B cell (primary cell): Measurements from ENCODE around the gene S100PBP. TPM values are rescaled to one million over a fixed set of nuclear protein-coding genes. Genes with fewer than 3 reads are reported as not detected.

ENCODE experiments used
- ATAC-seq: fragments of 200-7000 bp; cut with Tn5 transposase; one replicate; pipeline ENCODE4 v1.10.0; 2021; ENCODE audit warnings: low read depth, mild to moderate bottlenecking, moderate number of reproducible peaks, moderate library complexity
- CTCF ChIA-PET: fragments of 350-600 bp; sonication (Branson Sonifier 250); formaldehyde crosslinking; loops from one replicate; lab custom pipeline; 2021; ENCODE audit warnings: antibody characterized with exemption, inconsistent platforms; lab: Charles Lee
- POLR2A ChIA-PET: fragments of 350-600 bp; sonication (Branson Sonifier 250); formaldehyde crosslinking; loops from one replicate; lab custom pipeline; 2021; ENCODE audit warnings: antibody characterized with exemption; lab: Charles Lee
- DNase-seq: peaks from one replicate; pipeline ENCODE4 v3.0.0; 2013
- H2AFZ ChIP-seq: 2 replicates; pipeline ENCODE4 v1.6.1; 2012; ENCODE audit warnings: mild to moderate bottlenecking, low read depth, low read length; ENCODE audit not compliant: insufficient read depth, poor library complexity, severe bottlenecking
- H3K27ac ChIP-seq, 2 donors: 1 replicate in 1 of 2; 2 replicates in 1 of 2; pipeline ENCODE4 v1.5.1; 2012 to 2013; ENCODE audit warnings: low read length in 2 of 2, mild to moderate bottlenecking in 2 of 2, moderate library complexity in 1 of 2
- H3K27me3 ChIP-seq, 4 experiments: fragments of 200-600 bp in 1 of 4; sonication (generic) in 1 of 4; replicated peaks in 1 of 4; 1 replicate in 2 of 4; 2 replicates in 2 of 4; pipeline versions ENCODE4 v1.6.1 to v1.7.0; 2013 to 2016; ENCODE audit warnings: low read length in 3 of 4, mild to moderate bottlenecking in 2 of 4, mixed read lengths in 1 of 4, moderate library complexity in 1 of 4; ENCODE audit not compliant: insufficient read depth in 4 of 4, control insufficient read depth in 3 of 4; ENCODE audit errors: control extremely low read depth in 1 of 4
- H3K36me3 ChIP-seq, 2 experiments: replicated peaks in 1 of 2; 1 replicate in 1 of 2; 2 replicates in 1 of 2; pipeline versions ENCODE4 v1.6.1 to v1.7.1; 2013; ENCODE audit warnings: low read length in 1 of 2; ENCODE audit not compliant: insufficient read depth in 2 of 2, control insufficient read depth in 1 of 2; ENCODE audit errors: control extremely low read depth in 1 of 2, extremely low read depth in 1 of 2
- H3K4me1 ChIP-seq, 2 donors: fragments of 200-600 bp in 1 of 2; sonication (generic) in 1 of 2; 1 replicate in 1 of 2; 2 replicates in 1 of 2; pipeline versions ENCODE4 v1.5.1 to v1.6.1; 2013 to 2017; ENCODE audit warnings: low read length in 2 of 2; ENCODE audit not compliant: control insufficient read depth in 2 of 2, insufficient read depth in 2 of 2
- H3K4me2 ChIP-seq: replicated peaks from 2 replicates; pipeline ENCODE3; 2012; ENCODE audit warnings: mild to moderate bottlenecking, low read depth, low read length; ENCODE audit not compliant: poor library complexity, severe bottlenecking
- H3K4me3 ChIP-seq, 5 experiments: fragments of 200-600 bp in 1 of 5; sonication (generic) in 1 of 5; 1 replicate in 3 of 5; 2 replicates in 2 of 5; pipeline versions ENCODE4 v1.5.1 to v1.7.0; 2011 to 2016; ENCODE audit warnings: low read length in 4 of 5, mild to moderate bottlenecking in 4 of 5, low read depth in 2 of 5, control low read depth in 1 of 5, moderate library complexity in 1 of 5; ENCODE audit not compliant: insufficient read depth in 1 of 5; ENCODE audit errors: control extremely low read depth in 1 of 5, extremely low read depth in 1 of 5
- H3K79me2 ChIP-seq: fragments of 200-600 bp; sonication (generic); one replicate; pipeline ENCODE4 v1.6.0; 2016; ENCODE audit warnings: low read length; ENCODE audit not compliant: control insufficient read depth, insufficient read depth
- H3K9ac ChIP-seq: fragments of 200-600 bp; sonication (generic); 2 replicates; pipeline ENCODE4 v1.6.1; 2017; ENCODE audit warnings: mild to moderate bottlenecking, low read length, moderate library complexity
- H3K9me3 ChIP-seq, 3 donors: one replicate each; pipeline versions ENCODE4 v1.6.1 to v1.7.1; 2013; ENCODE audit warnings: low read length in 2 of 3; ENCODE audit not compliant: control insufficient read depth in 2 of 3, insufficient read depth in 1 of 3; ENCODE audit errors: control extremely low read depth in 1 of 3
- H4K20me1 ChIP-seq: 2 replicates; pipeline ENCODE4 v1.6.0; 2012; ENCODE audit warnings: mild to moderate bottlenecking, low read length; ENCODE audit not compliant: insufficient read depth, control insufficient read depth, poor library complexity, severe bottlenecking
- H3K27ac Mint-ChIP-seq: one replicate; pipeline ENCODE4 v1.8.0; 2021; ENCODE audit warnings: mixed read lengths
- H3K27me3 Mint-ChIP-seq: one replicate; pipeline ENCODE4 v1.8.0; 2021; ENCODE audit warnings: mixed read lengths
- H3K4me1 Mint-ChIP-seq: one replicate; pipeline ENCODE4 v1.8.0; 2021; ENCODE audit warnings: mixed read lengths
- H3K4me3 Mint-ChIP-seq: one replicate; pipeline ENCODE4 v1.8.0; 2021; ENCODE audit warnings: mixed read lengths
- H3K9me3 Mint-ChIP-seq: one replicate; pipeline ENCODE4 v1.8.0; 2022; ENCODE audit warnings: mixed read lengths; ENCODE audit not compliant: insufficient read depth
- CTCF ChIP-seq: fragments of 200-600 bp; IDR thresholded peaks from one replicate; pipeline ENCODE4 v1.8.0; 2022; ENCODE audit warnings: antibody characterized with exemption, mild to moderate bottlenecking
- EZH2 ChIP-seq: IDR thresholded peaks from 2 replicates; pipeline ENCODE4 v1.6.1; 2012; ENCODE audit warnings: borderline replicate concordance, low read depth, mild to moderate bottlenecking, moderate library complexity, low read length; ENCODE audit not compliant: insufficient read depth, poor library complexity, severe bottlenecking
- WGBS: methylation state at CpG from one replicate; pipeline ENCODE4 v1.1.5; 2013; ENCODE audit warnings: missing lambda C conversion rate; ENCODE audit not compliant: insufficient coverage; 5-methylcytosine and 5-hydroxymethylcytosine counted together
- intact Hi-C: fragments of 100-400 bp; cut with micrococcal nuclease; formaldehyde crosslinking; loops from one replicate; pipeline ENCODE4 v1.10.0; 2022
- polyA plus RNA-seq: library from polyadenylated mRNA; depleted of rRNA; stranded (reverse); fragments of >200 nt; gene quantifications from 2 replicates; pipeline ENCODE4 v1.2.3, GENCODE V29; 2012
- total RNA-seq, 2 donors: library from RNA; stranded (reverse); fragments of 120-200 nt in 1 of 2; gene quantifications; 1 replicate in 1 of 2; 2 replicates in 1 of 2; pipeline versions ENCODE4 v1.2.3 to v1.2.4, GENCODE V29; 2013 to 2022

Gene S100PBP
- total and polyA plus RNA-seq, 2 donors (not counting 1 experiment from before 2014, with no cell fraction given), result 32.5 to 94.1 TPM

GRCh38 chr1:32798679-32799416, 18.6 kb upstream of the S100PBP start:
- peaks cover 35% of the 10 kb centered on the region for H3K4me1 Mint-ChIP-seq
- peak overlapping the region; percentile 34 for H3K4me2 ChIP-seq
- peak overlapping the region; percentile 23 for H3K4me3 Mint-ChIP-seq
- H3K4me1 ChIP-seq, result peaks cover 16 to 36% of the 10 kb centered on the region in 2 donors
- H3K36me3 ChIP-seq, result peaks cover 0 to 19% of the 10 kb centered on the region in 2 experiments
- H2AFZ ChIP-seq, result no peak overlapping the region
- WGBS, result 50% methylated on average over 2 of the region's 8 CpGs
- DNase-seq (peak; percentile 42), ATAC-seq (peak; percentile 79)
- H3K79me2 ChIP-seq, result no peaks in the 10 kb centered on the region
- H3K9me3 ChIP-seq, result no peaks in the 10 kb centered on the region
- H3K27ac ChIP-seq, result peak overlapping the region in 1 of 2 donors; percentile 69
- H4K20me1 ChIP-seq, result no peaks in the 10 kb centered on the region
- intact Hi-C loops, result no loop called here
- no peaks in the 10 kb centered on the region for H3K27me3 Mint-ChIP-seq
- H3K9ac ChIP-seq, result peak overlapping the region; percentile 2
- H3K27ac Mint-ChIP-seq, result peak overlapping the region; percentile 77
- no peaks in the 10 kb centered on the region for H3K9me3 Mint-ChIP-seq
- no peaks in the 10 kb centered on the region for H3K27me3 ChIP-seq
- TF ChIP-seq CTCF (no peak), EZH2 (no peak)
- no peak overlapping the region for H3K4me3 ChIP-seq
- POLR2A ChIA-PET, result interaction anchor here (1.0 kb wide), 1 partner anchor 148 kb away, joined by 4 read pairs; the partner anchor contains the start of gene RBBP4
- CTCF ChIA-PET, result interaction anchor here (0.6 kb wide), 1 partner anchor 42 kb away, joined by 3 read pairs; no protein-coding TSS in a partner anchor

DNA sequence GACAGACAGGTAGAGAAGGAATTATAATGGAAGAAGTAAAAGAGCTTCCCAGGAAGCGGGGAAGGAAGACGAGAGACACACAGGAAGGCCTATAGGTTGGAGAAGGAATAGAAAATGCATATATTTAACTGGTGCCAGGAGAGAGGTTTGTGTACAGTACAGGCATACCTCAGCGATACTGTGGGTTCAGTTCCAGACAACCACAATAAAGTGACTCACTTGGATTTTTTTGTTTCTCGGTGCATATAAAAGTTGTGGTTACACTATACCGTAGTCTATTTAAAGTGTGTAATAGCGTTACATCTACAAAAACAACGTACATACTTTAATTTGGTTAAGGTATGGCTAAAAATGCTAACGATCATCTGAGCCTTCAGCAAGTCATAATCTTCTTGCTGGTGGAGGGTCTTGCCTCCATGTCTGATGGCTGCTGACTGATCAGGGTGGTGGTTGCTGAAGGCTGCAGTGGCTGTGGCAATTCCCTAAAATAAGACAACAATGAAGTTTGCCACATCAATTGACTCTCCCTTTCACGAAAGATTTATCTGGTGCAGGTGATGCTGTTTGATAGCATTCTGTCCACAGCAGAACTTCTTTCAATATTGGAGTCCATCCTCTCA, 16.2 kb upstream of the S100PBP start:
- intact Hi-C loops, result no loop called here
- TF ChIP-seq CTCF, result no peak
- TF ChIP-seq EZH2, result no peak
- POLR2A ChIA-PET, result no interaction called here
- Histone ChIP-seq H3K9me3 (peaks cover 0 to 6% (median 0%) of the 10 kb centered on the region in 3 donors), H3K9ac (no peak overlapping the region), H3K79me2 (no peaks in the 10 kb centered on the region), H4K20me1 (no peaks in the 10 kb centered on the region), H3K4me3 (no peak overlapping the region), H3K27ac (no peak overlapping the region), H3K4me1 (peaks cover 16 to 31% of the 10 kb centered on the region in 2 donors), H2AFZ (no peak overlapping the region), H3K36me3 (peaks cover 0 to 24% of the 10 kb centered on the region in 2 experiments), H3K4me2 (no peak overlapping the region), H3K27me3 (no peaks in the 10 kb centered on the region)
- no peaks in the 10 kb centered on the region for H3K9me3 Mint-ChIP-seq
- H3K27ac Mint-ChIP-seq, result peak overlapping the region; percentile 46
- WGBS, result 84% methylated on average over 4 of the region's 9 CpGs
- H3K27me3 Mint-ChIP-seq, result no peaks in the 10 kb centered on the region
- DNase-seq, result no peak
- H3K4me3 Mint-ChIP-seq, result peak overlapping the region; percentile 2
- H3K4me1 Mint-ChIP-seq, result peaks cover 34% of the 10 kb centered on the region
- no peak for ATAC-seq
- CTCF ChIA-PET, result no interaction called here
